ENCODE data around the gene DAB1. TPM values are rescaled to one million over a fixed set of nuclear protein-coding genes. Genes with fewer than 3 reads are reported as not detected.

Gene DAB1
- polyA plus RNA-seq, 3 donors: not detected

- H3K4me1 Mint-ChIP-seq: no peaks in the 10 kb centered on the region
- no peak overlapping the region for H3K4me2 ChIP-seq (replicated peaks; ENCODE audit: extremely low read depth, low read length, poor library complexity, severe bottlenecking)
- no peaks in the 10 kb centered on the region for H3K4me1 ChIP-seq (ENCODE audit: control insufficient read depth in 1 of 2, insufficient read depth in 2 of 2, low read length in 2 of 2)
- no peak overlapping the region for H3K4me3 Mint-ChIP-seq
- intact Hi-C loops (cut with micrococcal nuclease): no loop called here
- no peak overlapping the region for H2AFZ ChIP-seq (ENCODE audit: insufficient read depth, low read depth, low read length, poor library complexity, severe bottlenecking)
- H3K9me3 ChIP-seq (replicated peaks in 1 of 2; ENCODE audit: control insufficient read depth in 1 of 2, insufficient read depth in 1 of 2, low read length in 2 of 2): no peaks in the 10 kb centered on the region
- H3K27ac ChIP-seq (ENCODE audit: low read depth in 1 of 2, low read length in 2 of 2): no peak overlapping the region
- H4K20me1 ChIP-seq (ENCODE audit: insufficient read depth, low read length): no peaks in the 10 kb centered on the region
- no CpG with 5 or more reads among the region's 2 CpGs for WGBS (ENCODE audit: insufficient coverage)
- no peaks in the 10 kb centered on the region for H3K36me3 Mint-ChIP-seq
- H3K9me3 Mint-ChIP-seq: peaks cover 0 to 1% (median 0%) of the 10 kb centered on the region in 7 donors
- no peak overlapping the region for H3K4me3 ChIP-seq (replicated peaks in 1 of 3; ENCODE audit: low read depth in 2 of 3, low read length in 3 of 3)
- peaks cover 0 to 3% (median 2%) of the 10 kb centered on the region in 3 donors for H3K27me3 Mint-ChIP-seq (ENCODE audit: low read depth in 3 of 3)
- no peaks in the 10 kb centered on the region for H3K36me3 ChIP-seq (replicated peaks in 1 of 2; ENCODE audit: control insufficient read depth in 1 of 2, insufficient read depth in 2 of 2, low read length in 2 of 2)
- TF ChIP-seq CTCF (IDR thresholded peaks at IDR 0.05): no peak
- no peaks in the 10 kb centered on the region for H3K27me3 ChIP-seq (ENCODE audit: control insufficient read depth in 2 of 2, insufficient read depth in 2 of 2, low read length in 2 of 2)
- H3K27ac Mint-ChIP-seq: no peak overlapping the region
- no peak overlapping the region for H3K9ac ChIP-seq (ENCODE audit: insufficient read depth, low read length, poor library complexity, severe bottlenecking)
- H3K79me2 ChIP-seq (ENCODE audit: insufficient read depth, low read length): no peaks in the 10 kb centered on the region
- no peak for DNase-seq
Measured at GRCh38 chr1:57285992-57286391, 137.9 kb downstream of the DAB1 start.

- H3K4me1 Mint-ChIP-seq: no peaks in the 10 kb centered on the region
- H3K27me3 Mint-ChIP-seq (ENCODE audit: low read depth in 3 of 3): peaks cover 0 to 1% (median 0%) of the 10 kb centered on the region in 3 donors
- H3K4me3 Mint-ChIP-seq: no peak overlapping the region
- no peak for TF ChIP-seq CTCF (IDR thresholded peaks at IDR 0.05)
- H3K27me3 ChIP-seq (ENCODE audit: control insufficient read depth in 2 of 2, insufficient read depth in 2 of 2, low read length in 2 of 2): no peaks in the 10 kb centered on the region
- H3K4me2 ChIP-seq (replicated peaks; ENCODE audit: extremely low read depth, low read length, poor library complexity, severe bottlenecking): no peak overlapping the region
- no peaks in the 10 kb centered on the region for H3K36me3 Mint-ChIP-seq
- H3K27ac ChIP-seq (ENCODE audit: low read depth in 1 of 2, low read length in 2 of 2): no peak overlapping the region
- H3K9me3 Mint-ChIP-seq: peaks cover 0 to 4% (median 0%) of the 10 kb centered on the region in 7 donors
- intact Hi-C loops (cut with micrococcal nuclease): no loop called here
- no peak overlapping the region for H3K27ac Mint-ChIP-seq
- no peaks in the 10 kb centered on the region for H3K9me3 ChIP-seq (replicated peaks in 1 of 2; ENCODE audit: control insufficient read depth in 1 of 2, insufficient read depth in 1 of 2, low read length in 2 of 2)
- H4K20me1 ChIP-seq (ENCODE audit: insufficient read depth, low read length): no peaks in the 10 kb centered on the region
- no peaks in the 10 kb centered on the region for H3K4me1 ChIP-seq (ENCODE audit: control insufficient read depth in 1 of 2, insufficient read depth in 2 of 2, low read length in 2 of 2)
- H3K36me3 ChIP-seq (replicated peaks in 1 of 2; ENCODE audit: control insufficient read depth in 1 of 2, insufficient read depth in 2 of 2, low read length in 2 of 2): no peaks in the 10 kb centered on the region
- H3K4me3 ChIP-seq (replicated peaks in 1 of 3; ENCODE audit: low read depth in 2 of 3, low read length in 3 of 3): no peak overlapping the region
- no peak for DNase-seq
- no peaks in the 10 kb centered on the region for H3K79me2 ChIP-seq (ENCODE audit: insufficient read depth, low read length)
- WGBS (ENCODE audit: insufficient coverage): no CpG with 5 or more reads among the region's 2 CpGs
- no peak overlapping the region for H3K9ac ChIP-seq (ENCODE audit: insufficient read depth, low read length, poor library complexity, severe bottlenecking)
- H2AFZ ChIP-seq (ENCODE audit: insufficient read depth, low read depth, low read length, poor library complexity, severe bottlenecking): no peak overlapping the region
Measured at GRCh38 chr1:57282411-57282810, 141.4 kb downstream of the DAB1 start.

All from CD14-positive monocyte (primary cell).